Smooth muscle cell (in vitro differentiated cells): Measurements from ENCODE around the gene IDH3A. TPM values are rescaled to one million over a fixed set of nuclear protein-coding genes. Genes with fewer than 3 reads are reported as not detected.

Experiments used
- DNase-seq: peaks from one replicate; lab custom pipeline; 2025; ENCODE audit not compliant: unreplicated experiment; lab: John Stamatoyannopoulos, UW
- H2AFZ ChIP-seq: fragments of 200-600 bp; sonication (generic); 2 replicates; pipeline ENCODE4 v1.6.0; 2016; ENCODE audit warnings: antibody characterized with exemption, low read depth, mild to moderate bottlenecking
- H3F3A ChIP-seq: fragments of 200-600 bp; sonication (generic); 2 replicates; pipeline ENCODE4 v1.6.0; 2017; ENCODE audit warnings: antibody characterized with exemption, low read depth
- H3K27ac ChIP-seq: fragments of 200-600 bp; sonication (generic); 2 replicates; pipeline ENCODE4 v1.5.1; 2016; ENCODE audit warnings: low read depth, mild to moderate bottlenecking
- H3K27me3 ChIP-seq: fragments of 200-600 bp; sonication (generic); 2 replicates; pipeline ENCODE4 v1.6.1; 2016; ENCODE audit warnings: low read depth, mild to moderate bottlenecking
- H3K36me3 ChIP-seq: fragments of 200-600 bp; sonication (generic); 2 replicates; pipeline ENCODE4 v1.5.1; 2016; ENCODE audit warnings: low read depth
- H3K4me1 ChIP-seq: fragments of 200-600 bp; sonication (generic); 2 replicates; pipeline ENCODE4 v1.5.1; 2016; ENCODE audit warnings: low read depth
- H3K4me2 ChIP-seq: fragments of 200-600 bp; sonication (generic); 2 replicates; pipeline ENCODE4 v1.6.0; 2016; ENCODE audit warnings: mild to moderate bottlenecking
- H3K4me3 ChIP-seq: fragments of 200-600 bp; sonication (generic); 2 replicates; pipeline ENCODE4 v1.5.1; 2016; ENCODE audit warnings: mild to moderate bottlenecking
- H3K79me2 ChIP-seq: fragments of 200-600 bp; sonication (generic); 2 replicates; pipeline ENCODE4 v1.6.0; 2016; ENCODE audit warnings: low read depth, mild to moderate bottlenecking
- H3K9ac ChIP-seq: fragments of 200-600 bp; sonication (generic); 2 replicates; pipeline ENCODE4 v1.6.0; 2016; ENCODE audit warnings: low read depth
- H3K9me3 ChIP-seq: fragments of 200-600 bp; sonication (generic); replicated peaks from 2 replicates; pipeline ENCODE4 v1.5.1; 2016; ENCODE audit warnings: low read depth
- H4K20me1 ChIP-seq: fragments of 200-600 bp; sonication (generic); 2 replicates; pipeline ENCODE4 v1.6.0; 2016; ENCODE audit warnings: low read depth
- CTCF ChIP-seq: fragments of 200-600 bp; sonication (generic); IDR thresholded peaks from 2 replicates; pipeline ENCODE4 v1.5.1; 2017; ENCODE audit warnings: borderline replicate concordance, mild to moderate bottlenecking, antibody characterized with exemption; ENCODE audit not compliant: insufficient read depth, poor library complexity, severe bottlenecking
- WGBS: methylation state at CpG from one replicate; pipeline ENCODE4 v1.1.7; 2016; ENCODE audit warnings: low lambda C conversion rate; 5-methylcytosine and 5-hydroxymethylcytosine counted together
- polyA plus RNA-seq: library from polyadenylated mRNA; unstranded; fragments of >200 nt; fragmentation: Nextera tagmentation; extraction: Ambion mirVana; gene quantifications from 2 replicates; pipeline ENCODE4 v1.2.1, GENCODE V29; 2016
- total RNA-seq: library from RNA; depleted of rRNA; stranded (reverse); fragments of >200 nt; gene quantifications from 2 replicates; pipeline ENCODE4 v1.2.3, GENCODE V29; 2014

The IDH3A gene
- total and polyA plus RNA-seq, 2 experiments from 2014 or later, result 31.3 to 56.9 TPM

- Histone ChIP-seq H2AFZ (no peak overlapping the region), H3K36me3 (no peaks in the 10 kb centered on the region), H3F3A (peaks cover 5% of the 10 kb centered on the region), H3K4me1 (peaks cover 4% of the 10 kb centered on the region), H3K4me3 (no peak overlapping the region), H3K9ac (no peak overlapping the region), H3K27me3 (no peaks in the 10 kb centered on the region), H3K79me2 (no peaks in the 10 kb centered on the region), H4K20me1 (no peaks in the 10 kb centered on the region), H3K27ac (peak overlapping the region; percentile 60), H3K4me2 (peak overlapping the region; percentile 72), H3K9me3 (no peaks in the 10 kb centered on the region)
- peak; percentile 62 for DNase-seq
- TF ChIP-seq CTCF, result no peak
- 43% methylated on average over 17 of the region's 17 CpGs for WGBS
Observed at GRCh38 chr15:78212546-78213424, 63.6 kb downstream of the IDH3A start.

GRCh38 chr15:78213425-78213750 is 64.2 kb downstream of the IDH3A start:
- peak overlapping the region; percentile 72 for H3K4me2 ChIP-seq
- no peaks in the 10 kb centered on the region for H3K36me3 ChIP-seq
- no peak overlapping the region for H3K9ac ChIP-seq
- peaks cover 5% of the 10 kb centered on the region for H3F3A ChIP-seq
- no peaks in the 10 kb centered on the region for H3K9me3 ChIP-seq
- no peak overlapping the region for H2AFZ ChIP-seq
- peaks cover 4% of the 10 kb centered on the region for H3K4me1 ChIP-seq
- no peaks in the 10 kb centered on the region for H3K79me2 ChIP-seq
- no peak for DNase-seq
- no peak overlapping the region for H3K4me3 ChIP-seq
- WGBS, result 96% methylated on average over 6 of the region's 6 CpGs
- no peaks in the 10 kb centered on the region for H3K27me3 ChIP-seq
- TF ChIP-seq CTCF, result no peak
- H3K27ac ChIP-seq, result no peak overlapping the region
- H4K20me1 ChIP-seq, result no peaks in the 10 kb centered on the region

- no peak for TF ChIP-seq CTCF
- Histone ChIP-seq H3K27ac (no peak overlapping the region), H3F3A (peaks cover 5% of the 10 kb centered on the region), H3K4me3 (no peak overlapping the region), H4K20me1 (no peaks in the 10 kb centered on the region), H3K36me3 (no peaks in the 10 kb centered on the region), H3K9ac (no peak overlapping the region), H3K4me1 (peaks cover 4% of the 10 kb centered on the region), H3K9me3 (no peaks in the 10 kb centered on the region), H2AFZ (no peak overlapping the region), H3K27me3 (no peaks in the 10 kb centered on the region), H3K4me2 (no peak overlapping the region), H3K79me2 (no peaks in the 10 kb centered on the region)
- 89% methylated on average over 4 of the region's 4 CpGs for WGBS
- DNase-seq, result no peak
Observed at GRCh38 chr15:78213956-78214355, 64.8 kb downstream of the IDH3A start.
